Liver (tissue), 9 donors: ENCODE measurements around the gene MCEMP1. TPM values are rescaled to one million over a fixed set of nuclear protein-coding genes. Genes with fewer than 3 reads are reported as not detected.

Source experiments
- DNase-seq: peaks from one replicate; pipeline ENCODE4 v3.0.0-alpha.2; 2017; ENCODE audit warnings: low spot score
- H3K27ac ChIP-seq, 2 donors: one replicate each; pipeline ENCODE4 v1.7.0; 2013; ENCODE audit warnings: inconsistent platforms in 2 of 2, low read length in 2 of 2, control low read depth in 1 of 2, low read depth in 1 of 2, mild to moderate bottlenecking in 1 of 2
- H3K27me3 ChIP-seq, 4 donors: one replicate each; pipeline versions ENCODE4 v1.6.1 to v1.7.0; 2013; ENCODE audit warnings: low read length in 3 of 4, inconsistent platforms in 1 of 4, mild to moderate bottlenecking in 1 of 4, moderate library complexity in 1 of 4; ENCODE audit not compliant: control insufficient read depth in 4 of 4, insufficient read depth in 4 of 4
- H3K36me3 ChIP-seq, 4 donors: one replicate each; pipeline versions ENCODE4 v1.6.1 to v1.7.0; 2013; ENCODE audit warnings: low read length in 3 of 4, mild to moderate bottlenecking in 3 of 4, low read depth in 1 of 4, moderate library complexity in 1 of 4; ENCODE audit not compliant: control insufficient read depth in 4 of 4, insufficient read depth in 3 of 4
- H3K4me1 ChIP-seq, 4 donors: one replicate each; pipeline versions ENCODE4 v1.6.1 to v1.7.0; 2013; ENCODE audit warnings: low read length in 3 of 4, mild to moderate bottlenecking in 3 of 4, moderate library complexity in 1 of 4; ENCODE audit not compliant: control insufficient read depth in 4 of 4, insufficient read depth in 4 of 4
- H3K4me3 ChIP-seq, 3 donors: one replicate each; pipeline versions ENCODE4 v1.6.1 to v1.7.0; 2013; ENCODE audit warnings: low read length in 3 of 3, control low read depth in 1 of 3, low read depth in 1 of 3, mild to moderate bottlenecking in 1 of 3
- H3K9ac ChIP-seq, 2 donors: one replicate each; pipeline ENCODE4 v1.7.0; 2013; ENCODE audit warnings: low read length in 2 of 2, mild to moderate bottlenecking in 2 of 2, moderate library complexity in 2 of 2, control low read depth in 1 of 2, low read depth in 1 of 2
- H3K9me3 ChIP-seq, 4 donors: one replicate each; pipeline versions ENCODE4 v1.6.1 to v1.7.0; 2013; ENCODE audit warnings: low read length in 3 of 4; ENCODE audit not compliant: control insufficient read depth in 4 of 4
- EGR1 ChIP-seq, 2 donors: IDR thresholded peaks; 2 replicates each; pipeline ENCODE4 v1.6.1; 2016 to 2018; ENCODE audit warnings: antibody characterized with exemption in 2 of 2, low read depth in 2 of 2
- GABPA ChIP-seq, 2 donors: IDR thresholded peaks in 1 of 2; conservative IDR thresholded peaks in 1 of 2; 2 replicates each; pipeline ENCODE4 v1.6.1; 2016; ENCODE audit warnings: antibody characterized with exemption in 2 of 2, mild to moderate bottlenecking in 1 of 2, moderate library complexity in 1 of 2
- HNF4A ChIP-seq, 2 donors: conservative IDR thresholded peaks; 2 replicates each; pipeline ENCODE4 v1.6.1; 2016; ENCODE audit warnings: antibody characterized with exemption in 2 of 2, mild to moderate bottlenecking in 2 of 2
- HNF4G ChIP-seq: IDR thresholded peaks from 2 replicates; pipeline ENCODE4 v1.6.1; 2016; ENCODE audit warnings: antibody characterized with exemption
- JUND ChIP-seq, 2 donors: IDR thresholded peaks; 2 replicates each; pipeline ENCODE4 v1.6.1; 2016; ENCODE audit warnings: antibody characterized with exemption in 2 of 2
- RAD21 ChIP-seq, 2 donors: IDR thresholded peaks; 2 replicates each; pipeline ENCODE4 v1.6.1; 2016; ENCODE audit warnings: antibody characterized with exemption in 2 of 2, mild to moderate bottlenecking in 2 of 2
- RXRA ChIP-seq, 2 donors: IDR thresholded peaks; 2 replicates each; pipeline ENCODE4 v1.6.1; 2017 to 2018; ENCODE audit warnings: antibody characterized with exemption in 2 of 2, mild to moderate bottlenecking in 1 of 2
- SP1 ChIP-seq: IDR thresholded peaks from 2 replicates; pipeline ENCODE4 v1.6.1; 2018; ENCODE audit warnings: antibody characterized with exemption, mild to moderate bottlenecking
- TAF1 ChIP-seq: conservative IDR thresholded peaks from 2 replicates; pipeline ENCODE4 v1.6.1; 2016; ENCODE audit warnings: antibody characterized with exemption, mild to moderate bottlenecking
- WGBS: extraction: QIAGEN DNeasy Blood & Tissue Kit; methylation state at CpG from one replicate; pipeline ENCODE4 v1.1.7; 2013; 5-methylcytosine and 5-hydroxymethylcytosine counted together
- polyA plus RNA-seq, 2 donors: library from polyadenylated mRNA; stranded (reverse) in 1 of 2; unstranded in 1 of 2; fragments of 200-250 nt in 1 of 2; fragments of >200 nt in 1 of 2; fragmentation: Nextera tagmentation in 1 of 2; extraction: Ambion mirVana in 1 of 2; gene quantifications; one replicate each; pipeline versions ENCODE4 v1.2.1 to v1.2.3, GENCODE V29; 2013 to 2015
- total RNA-seq, 2 donors: library from RNA; depleted of rRNA; stranded (reverse); fragments of >200 nt; gene quantifications; one replicate each; pipeline ENCODE4 v1.2.3, GENCODE V29; 2014
- TF ChIP-seq, protein P1 (sequence below): IDR thresholded peaks from 2 replicates; pipeline ENCODE4 v1.6.1; 2016; ENCODE audit warnings: antibody characterized with exemption, mild to moderate bottlenecking
- TF ChIP-seq, protein P2 (sequence below): IDR thresholded peaks from 2 replicates; pipeline ENCODE4 v1.6.1; 2016; ENCODE audit warnings: antibody characterized with exemption
- TF ChIP-seq, protein P3 (sequence below): fragments of 150-350 bp; IDR thresholded peaks from 2 replicates; pipeline ENCODE4 v1.5.1; 2017; ENCODE audit warnings: improper control_type of control experiment, low read depth, low read length; ENCODE audit not compliant: missing input control
- TF ChIP-seq, protein P4 (sequence below): IDR thresholded peaks from 2 replicates; pipeline ENCODE4 v1.6.1; 2016; ENCODE audit warnings: antibody characterized with exemption
- donor health status: healthy.
- donor health status: healthy.
- donor health status: healthy.
- donor health status: healthy.
- donor health status: healthy.

Gene MCEMP1
- total and polyA plus RNA-seq, 4 donors = 0.29 to 0.92 (median 0.48) TPM

DNA sequence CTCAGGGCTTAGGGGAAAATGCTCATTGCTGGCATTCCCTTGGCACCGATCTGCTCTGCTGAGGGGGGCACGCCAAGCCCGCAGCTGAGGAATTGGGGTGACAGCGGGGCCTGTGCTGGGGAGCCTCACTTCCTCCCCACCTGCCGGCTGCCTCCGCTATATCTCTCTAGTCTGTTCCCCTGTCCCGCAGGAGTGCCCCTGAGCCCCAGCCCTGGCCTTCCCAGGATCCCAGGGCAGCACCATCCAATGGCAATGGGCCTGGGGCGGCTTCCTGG is 30.5 kb upstream of the MCEMP1 start (continued):
- TF ChIP-seq, protein P1, sequence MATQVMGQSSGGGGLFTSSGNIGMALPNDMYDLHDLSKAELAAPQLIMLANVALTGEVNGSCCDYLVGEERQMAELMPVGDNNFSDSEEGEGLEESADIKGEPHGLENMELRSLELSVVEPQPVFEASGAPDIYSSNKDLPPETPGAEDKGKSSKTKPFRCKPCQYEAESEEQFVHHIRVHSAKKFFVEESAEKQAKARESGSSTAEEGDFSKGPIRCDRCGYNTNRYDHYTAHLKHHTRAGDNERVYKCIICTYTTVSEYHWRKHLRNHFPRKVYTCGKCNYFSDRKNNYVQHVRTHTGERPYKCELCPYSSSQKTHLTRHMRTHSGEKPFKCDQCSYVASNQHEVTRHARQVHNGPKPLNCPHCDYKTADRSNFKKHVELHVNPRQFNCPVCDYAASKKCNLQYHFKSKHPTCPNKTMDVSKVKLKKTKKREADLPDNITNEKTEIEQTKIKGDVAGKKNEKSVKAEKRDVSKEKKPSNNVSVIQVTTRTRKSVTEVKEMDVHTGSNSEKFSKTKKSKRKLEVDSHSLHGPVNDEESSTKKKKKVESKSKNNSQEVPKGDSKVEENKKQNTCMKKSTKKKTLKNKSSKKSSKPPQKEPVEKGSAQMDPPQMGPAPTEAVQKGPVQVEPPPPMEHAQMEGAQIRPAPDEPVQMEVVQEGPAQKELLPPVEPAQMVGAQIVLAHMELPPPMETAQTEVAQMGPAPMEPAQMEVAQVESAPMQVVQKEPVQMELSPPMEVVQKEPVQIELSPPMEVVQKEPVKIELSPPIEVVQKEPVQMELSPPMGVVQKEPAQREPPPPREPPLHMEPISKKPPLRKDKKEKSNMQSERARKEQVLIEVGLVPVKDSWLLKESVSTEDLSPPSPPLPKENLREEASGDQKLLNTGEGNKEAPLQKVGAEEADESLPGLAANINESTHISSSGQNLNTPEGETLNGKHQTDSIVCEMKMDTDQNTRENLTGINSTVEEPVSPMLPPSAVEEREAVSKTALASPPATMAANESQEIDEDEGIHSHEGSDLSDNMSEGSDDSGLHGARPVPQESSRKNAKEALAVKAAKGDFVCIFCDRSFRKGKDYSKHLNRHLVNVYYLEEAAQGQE = no peak
- no peak for TF ChIP-seq SP1
- no peak for TF ChIP-seq GABPA (IDR thresholded peaks at IDR 0.05 in 1 of 2, conservative IDR thresholded peaks at IDR 0.05 in 1 of 2)

DNA sequence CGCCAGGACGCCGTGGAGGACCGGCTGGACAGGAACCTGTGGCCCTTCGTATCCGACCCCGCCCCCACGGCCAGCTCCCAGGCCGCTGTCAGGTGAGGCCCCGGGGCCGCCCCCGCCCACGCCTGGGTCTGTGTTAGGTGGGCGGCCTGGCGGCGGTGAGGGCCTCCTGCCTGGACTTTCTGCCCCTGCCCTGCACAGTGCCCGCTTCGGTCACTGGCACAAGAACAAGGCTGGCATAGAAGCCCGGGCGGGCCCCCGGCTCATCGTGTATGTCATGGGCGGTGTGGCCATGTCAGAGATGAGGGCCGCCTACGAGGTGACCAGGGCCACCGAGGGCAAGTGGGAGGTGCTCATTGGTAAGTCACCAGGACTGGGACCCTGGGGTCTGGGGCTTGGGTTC is 29.7 kb upstream of the MCEMP1 start:
- Histone ChIP-seq H3K4me3 (no peak overlapping the region), H3K27ac (no peak overlapping the region), H3K9ac (no peak overlapping the region), H3K36me3 (peaks cover 0 to 3% (median 0%) of the 10 kb centered on the region in 4 donors), H3K9me3 (no peaks in the 10 kb centered on the region), H3K4me1 (peaks cover 0 to 5% (median under 1%) of the 10 kb centered on the region in 4 donors), H3K27me3 (no peaks in the 10 kb centered on the region)
- TF ChIP-seq JUND (IDR thresholded peaks at IDR 0.05) (no peak), SP1 (no peak), TAF1 (no peak), HNF4G (no peak), RAD21 (IDR thresholded peaks at IDR 0.05) (no peak), EGR1 (IDR thresholded peaks at IDR 0.05; ENCODE audit: low read depth in 2 of 2) (no peak), GABPA (IDR thresholded peaks at IDR 0.05 in 1 of 2, conservative IDR thresholded peaks at IDR 0.05 in 1 of 2) (no peak), RXRA (IDR thresholded peaks at IDR 0.05) (no peak), HNF4A (conservative IDR thresholded peaks at IDR 0.05) (no peak)
- TF ChIP-seq, protein P2, sequence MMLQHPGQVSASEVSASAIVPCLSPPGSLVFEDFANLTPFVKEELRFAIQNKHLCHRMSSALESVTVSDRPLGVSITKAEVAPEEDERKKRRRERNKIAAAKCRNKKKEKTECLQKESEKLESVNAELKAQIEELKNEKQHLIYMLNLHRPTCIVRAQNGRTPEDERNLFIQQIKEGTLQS = no peak
- TF ChIP-seq, protein P3, sequence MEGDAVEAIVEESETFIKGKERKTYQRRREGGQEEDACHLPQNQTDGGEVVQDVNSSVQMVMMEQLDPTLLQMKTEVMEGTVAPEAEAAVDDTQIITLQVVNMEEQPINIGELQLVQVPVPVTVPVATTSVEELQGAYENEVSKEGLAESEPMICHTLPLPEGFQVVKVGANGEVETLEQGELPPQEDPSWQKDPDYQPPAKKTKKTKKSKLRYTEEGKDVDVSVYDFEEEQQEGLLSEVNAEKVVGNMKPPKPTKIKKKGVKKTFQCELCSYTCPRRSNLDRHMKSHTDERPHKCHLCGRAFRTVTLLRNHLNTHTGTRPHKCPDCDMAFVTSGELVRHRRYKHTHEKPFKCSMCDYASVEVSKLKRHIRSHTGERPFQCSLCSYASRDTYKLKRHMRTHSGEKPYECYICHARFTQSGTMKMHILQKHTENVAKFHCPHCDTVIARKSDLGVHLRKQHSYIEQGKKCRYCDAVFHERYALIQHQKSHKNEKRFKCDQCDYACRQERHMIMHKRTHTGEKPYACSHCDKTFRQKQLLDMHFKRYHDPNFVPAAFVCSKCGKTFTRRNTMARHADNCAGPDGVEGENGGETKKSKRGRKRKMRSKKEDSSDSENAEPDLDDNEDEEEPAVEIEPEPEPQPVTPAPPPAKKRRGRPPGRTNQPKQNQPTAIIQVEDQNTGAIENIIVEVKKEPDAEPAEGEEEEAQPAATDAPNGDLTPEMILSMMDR = no peak
- TF ChIP-seq, protein P4, sequence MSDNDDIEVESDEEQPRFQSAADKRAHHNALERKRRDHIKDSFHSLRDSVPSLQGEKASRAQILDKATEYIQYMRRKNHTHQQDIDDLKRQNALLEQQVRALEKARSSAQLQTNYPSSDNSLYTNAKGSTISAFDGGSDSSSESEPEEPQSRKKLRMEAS = no peak
- TF ChIP-seq, protein P1 = no peak
- DNase-seq = no peak
- WGBS = 93% methylated on average over 26 of the region's 26 CpGs
